A673 (cell line): ENCODE data around the gene CHIA. TPM values are rescaled to one million over a fixed set of nuclear protein-coding genes. Genes with fewer than 3 reads are reported as not detected.

Experiments
- BruUV-seq: library from RNA; stranded (reverse); fragments of 400-500 nt; replicated peaks from 2 replicates; lab custom pipeline; 2021; lab: Mats Ljungman, UMichigan
- CTCF ChIA-PET: fragments of 300-600 bp; sonication (Branson Sonifier 250); formaldehyde crosslinking; loops from one replicate; lab custom pipeline; 2022; ENCODE audit warnings: antibody characterized with exemption; lab: Charles Lee
- POLR2A ChIA-PET: fragments of 300-600 bp; sonication (Branson Sonifier 250); formaldehyde crosslinking; loops from one replicate; lab custom pipeline; 2022; ENCODE audit warnings: antibody characterized with exemption; ENCODE audit not compliant: low non-redundant PET; lab: Charles Lee
- DNase-seq: peaks from one replicate; pipeline ENCODE4 v3.0.0-alpha.2; 2015; ENCODE audit warnings: low spot score
- H3K27ac ChIP-seq: fragments of 200-600 bp; sonication (generic); 2 replicates; pipeline ENCODE4 v1.5.1; 2016; ENCODE audit warnings: mixed run types, low read depth, mild to moderate bottlenecking, mixed read lengths, antibody characterized with exemption, low read length; ENCODE audit not compliant: poor library complexity, severe bottlenecking
- H3K27me3 ChIP-seq: fragments of 200-600 bp; sonication (generic); replicated peaks from 2 replicates; pipeline ENCODE4 v1.6.1; 2017; ENCODE audit warnings: mixed run types, low read depth, mild to moderate bottlenecking, mixed read lengths, antibody characterized with exemption, low read length; ENCODE audit not compliant: insufficient read depth, poor library complexity
- H3K36me3 ChIP-seq: fragments of 200-600 bp; sonication (generic); 2 replicates; pipeline ENCODE4 v1.6.1; 2016; ENCODE audit warnings: mixed run types, mild to moderate bottlenecking, mixed read lengths, antibody characterized with exemption, low read length; ENCODE audit not compliant: insufficient read depth, poor library complexity, severe bottlenecking
- H3K4me1 ChIP-seq: fragments of 200-600 bp; sonication (generic); 2 replicates; pipeline ENCODE4 v1.6.1; 2017; ENCODE audit warnings: mixed run types, mild to moderate bottlenecking, mixed read lengths, antibody characterized with exemption, low read length; ENCODE audit not compliant: insufficient read depth, poor library complexity, severe bottlenecking
- H3K4me3 ChIP-seq: fragments of 200-600 bp; sonication (generic); 2 replicates; pipeline ENCODE4 v1.5.1; 2016; ENCODE audit warnings: low read depth, mixed run types, mild to moderate bottlenecking, mixed read lengths, low read length; ENCODE audit not compliant: poor library complexity, severe bottlenecking
- H3K9me3 ChIP-seq: fragments of 200-600 bp; sonication (generic); 2 replicates; pipeline ENCODE4 v1.6.1; 2016; ENCODE audit warnings: mixed run types, low read depth, mild to moderate bottlenecking, mixed read lengths, antibody characterized with exemption, low read length; ENCODE audit not compliant: poor library complexity, severe bottlenecking
- CTCF ChIP-seq: fragments of 300-800, 200-600 bp; sonication (generic); conservative IDR thresholded peaks from 2 replicates; pipeline ENCODE4 v1.5.1; 2017; ENCODE audit warnings: low read depth, mild to moderate bottlenecking, antibody characterized with exemption, low read length, moderate library complexity, mixed read lengths
- EZH2 ChIP-seq: fragments of 200-600 bp; sonication (generic); IDR thresholded peaks from 2 replicates; pipeline ENCODE4 v1.6.1; 2017; ENCODE audit warnings: borderline replicate concordance, low read depth, mild to moderate bottlenecking, mixed read lengths, antibody characterized with exemption, low read length; ENCODE audit not compliant: poor library complexity, severe bottlenecking
- intact Hi-C: fragments of 100-400 bp; cut with micrococcal nuclease; formaldehyde crosslinking; loops from one replicate; pipeline ENCODE4 v1.10.0; 2022; ENCODE audit not compliant: unreplicated experiment
- total RNA-seq: library from RNA; stranded (reverse); gene quantifications from 2 replicates; pipeline ENCODE4 v1.2.3, GENCODE V29; 2021

The CHIA gene
- total RNA-seq, 1 experiment from 2014 or later = not detected

GRCh38 chr1:111275079-111275478 is 15.6 kb upstream of the CHIA start:
- POLR2A ChIA-PET = no interaction called here
- DNase-seq = no peak

GRCh38 chr1:111275780-111276433 is 14.7 kb upstream of the CHIA start:
- H3K4me3 ChIP-seq = no peak overlapping the region
- no TSS peak for BruUV-seq
- no peaks in the 10 kb centered on the region for H3K4me1 ChIP-seq
- CTCF ChIA-PET = no interaction called here
- DNase-seq = no peak
- H3K27me3 ChIP-seq = peaks cover 31% of the 10 kb centered on the region
- no peaks in the 10 kb centered on the region for H3K36me3 ChIP-seq
- intact Hi-C loops = no loop called here
- no peaks in the 10 kb centered on the region for H3K9me3 ChIP-seq
- POLR2A ChIA-PET = no interaction called here
- no peak overlapping the region for H3K27ac ChIP-seq
- TF ChIP-seq CTCF (no peak), EZH2 (no peak)

More at GRCh38 chr1:111275079-111275478, 15.6 kb upstream of the CHIA start:
- no peak overlapping the region for H3K27ac ChIP-seq
- H3K4me3 ChIP-seq = no peak overlapping the region
- H3K4me1 ChIP-seq = no peaks in the 10 kb centered on the region
- no peak for TF ChIP-seq EZH2
- TF ChIP-seq CTCF = no peak
- no TSS peak for BruUV-seq
- intact Hi-C loops = no loop called here
- H3K9me3 ChIP-seq = no peaks in the 10 kb centered on the region
- no peaks in the 10 kb centered on the region for H3K36me3 ChIP-seq
- peaks cover 40% of the 10 kb centered on the region for H3K27me3 ChIP-seq
- CTCF ChIA-PET = no interaction called here

- Histone ChIP-seq H3K27ac (no peak overlapping the region), H3K4me3 (no peak overlapping the region), H3K4me1 (no peaks in the 10 kb centered on the region), H3K36me3 (no peaks in the 10 kb centered on the region), H3K9me3 (no peaks in the 10 kb centered on the region), H3K27me3 (peaks cover 12% of the 10 kb centered on the region)
- intact Hi-C loops = no loop called here
- DNase-seq = no peak
- ChIA-PET CTCF (no interaction called here), POLR2A (no interaction called here)
- no TSS peak for BruUV-seq
- TF ChIP-seq CTCF (no peak), EZH2 (no peak)
Measured at GRCh38 chr1:111279144-111279543, 11.5 kb upstream of the CHIA start.
